ENCODE measurements around the gene WDR19.

WDR19 gene

GRCh38 chr4:39303871-39304270 lies 121.5 kb downstream of the WDR19 start:
- Histone ChIP-seq H3K4me3 (ENCODE audit: control insufficient read depth in 1 of 7, extremely low read depth in 1 of 7, insufficient read depth in 4 of 7, low read depth in 2 of 7, low read length in 6 of 7) (no peak overlapping the region), H3K9me3 (ENCODE audit: control extremely low read depth in 1 of 5, control insufficient read depth in 4 of 5, insufficient read depth in 2 of 5, low read depth in 1 of 5, low read length in 4 of 5) (no peaks in the 10 kb centered on the region), H3K27ac (ENCODE audit: insufficient read depth in 1 of 2, low read depth in 1 of 2, low read length in 2 of 2, poor library complexity in 1 of 2, severe bottlenecking in 2 of 2) (no peak overlapping the region), H3K27me3 (replicated peaks in 2 of 5; ENCODE audit: control insufficient read depth in 4 of 5, insufficient read depth in 5 of 5, low read length in 4 of 5) (no peaks in the 10 kb centered on the region), H3K4me1 (ENCODE audit: control extremely low read depth in 1 of 4, control insufficient read depth in 4 of 4, insufficient read depth in 4 of 4, low read length in 3 of 4) (peaks cover 0 to 9% (median 3%) of the 10 kb centered on the region in 4 experiments), H3K36me3 (ENCODE audit: control insufficient read depth in 4 of 4, insufficient read depth in 4 of 4, low read length in 3 of 4) (peaks cover 12 to 75% (median 43%) of the 10 kb centered on the region in 4 experiments)
- 100% methylated on average over 1 of the region's 3 CpGs for WGBS (ENCODE audit: insufficient coverage)
- CTCF ChIA-PET = interaction anchor here (1.3 kb wide), 1 partner anchor 10 kb away, joined by 3 read pairs; no protein-coding TSS in a partner anchor
- POLR2A ChIA-PET = no interaction called here
- DNase-seq = no peak

GRCh38 chr4:39304651-39305050 lies 122.3 kb downstream of the WDR19 start:
- Histone ChIP-seq H3K9me3 (ENCODE audit: control extremely low read depth in 1 of 5, control insufficient read depth in 4 of 5, insufficient read depth in 2 of 5, low read depth in 1 of 5, low read length in 4 of 5) (no peaks in the 10 kb centered on the region), H3K4me3 (ENCODE audit: control insufficient read depth in 1 of 7, extremely low read depth in 1 of 7, insufficient read depth in 4 of 7, low read depth in 2 of 7, low read length in 6 of 7) (no peak overlapping the region), H3K27ac (ENCODE audit: insufficient read depth in 1 of 2, low read depth in 1 of 2, low read length in 2 of 2, poor library complexity in 1 of 2, severe bottlenecking in 2 of 2) (peak overlapping the region in 1 of 2 experiments; percentile 1), H3K27me3 (replicated peaks in 2 of 5; ENCODE audit: control insufficient read depth in 4 of 5, insufficient read depth in 5 of 5, low read length in 4 of 5) (no peaks in the 10 kb centered on the region), H3K4me1 (ENCODE audit: control extremely low read depth in 1 of 4, control insufficient read depth in 4 of 4, insufficient read depth in 4 of 4, low read length in 3 of 4) (peaks cover 0 to 9% (median 3%) of the 10 kb centered on the region in 4 experiments), H3K36me3 (ENCODE audit: control insufficient read depth in 4 of 4, insufficient read depth in 4 of 4, low read length in 3 of 4) (peaks cover 16 to 76% (median 43%) of the 10 kb centered on the region in 4 experiments)
- DNase-seq = peak; percentile 8 to 64 (median 56)
- CTCF ChIA-PET = interaction anchor here (0.7 kb wide), 1 partner anchor 402 kb away, joined by 3 read pairs; no protein-coding TSS in a partner anchor
- WGBS (ENCODE audit: insufficient coverage) = 0% methylated on average over 2 of the region's 5 CpGs
- POLR2A ChIA-PET = no interaction called here

GRCh38 chr4:39305912-39306677 lies 123.8 kb downstream of the WDR19 start:
- DNase-seq = peak; percentile 8 to 52 (median 16)
- ChIA-PET POLR2A (no interaction called here), CTCF (interaction anchor here (0.6 kb wide), 1 partner anchor 138 kb away, joined by 5 read pairs; no protein-coding TSS in a partner anchor)
- Histone ChIP-seq H3K4me1 (ENCODE audit: control extremely low read depth in 1 of 4, control insufficient read depth in 4 of 4, insufficient read depth in 4 of 4, low read length in 3 of 4) (peaks cover 0 to 9% (median 3%) of the 10 kb centered on the region in 4 experiments), H3K36me3 (ENCODE audit: control insufficient read depth in 4 of 4, insufficient read depth in 4 of 4, low read length in 3 of 4) (peaks cover 17 to 80% (median 46%) of the 10 kb centered on the region in 4 experiments), H3K27ac (ENCODE audit: insufficient read depth in 1 of 2, low read depth in 1 of 2, low read length in 2 of 2, poor library complexity in 1 of 2, severe bottlenecking in 2 of 2) (no peak overlapping the region), H3K27me3 (replicated peaks in 2 of 5; ENCODE audit: control insufficient read depth in 4 of 5, insufficient read depth in 5 of 5, low read length in 4 of 5) (no peaks in the 10 kb centered on the region), H3K9me3 (ENCODE audit: control extremely low read depth in 1 of 5, control insufficient read depth in 4 of 5, insufficient read depth in 2 of 5, low read depth in 1 of 5, low read length in 4 of 5) (no peaks in the 10 kb centered on the region), H3K4me3 (ENCODE audit: control insufficient read depth in 1 of 7, extremely low read depth in 1 of 7, insufficient read depth in 4 of 7, low read depth in 2 of 7, low read length in 6 of 7) (no peak overlapping the region)
- 81% methylated on average over 7 of the region's 14 CpGs for WGBS (ENCODE audit: insufficient coverage)

GRCh38 chr4:39308611-39309010 lies 126.3 kb downstream of the WDR19 start:
- WGBS (ENCODE audit: insufficient coverage) = 100% methylated on average over 6 of the region's 6 CpGs
- H3K36me3 ChIP-seq (ENCODE audit: control insufficient read depth in 4 of 4, insufficient read depth in 4 of 4, low read length in 3 of 4) = peaks cover 15 to 79% (median 50%) of the 10 kb centered on the region in 4 experiments
- H3K4me1 ChIP-seq (ENCODE audit: control extremely low read depth in 1 of 4, control insufficient read depth in 4 of 4, insufficient read depth in 4 of 4, low read length in 3 of 4) = peaks cover 0 to 9% (median 3%) of the 10 kb centered on the region in 4 experiments
- ChIA-PET CTCF (no interaction called here), POLR2A (no interaction called here)
- no peak overlapping the region for H3K4me3 ChIP-seq (ENCODE audit: control insufficient read depth in 1 of 7, extremely low read depth in 1 of 7, insufficient read depth in 4 of 7, low read depth in 2 of 7, low read length in 6 of 7)
- no peaks in the 10 kb centered on the region for H3K9me3 ChIP-seq (ENCODE audit: control extremely low read depth in 1 of 5, control insufficient read depth in 4 of 5, insufficient read depth in 2 of 5, low read depth in 1 of 5, low read length in 4 of 5)
- no peaks in the 10 kb centered on the region for H3K27me3 ChIP-seq (replicated peaks in 2 of 5; ENCODE audit: control insufficient read depth in 4 of 5, insufficient read depth in 5 of 5, low read length in 4 of 5)
- H3K27ac ChIP-seq (ENCODE audit: insufficient read depth in 1 of 2, low read depth in 1 of 2, low read length in 2 of 2, poor library complexity in 1 of 2, severe bottlenecking in 2 of 2) = no peak overlapping the region
- no peak for DNase-seq

- 84% methylated on average over 3 of the region's 4 CpGs for WGBS (ENCODE audit: insufficient coverage)
- Histone ChIP-seq H3K27me3 (replicated peaks in 2 of 5; ENCODE audit: control insufficient read depth in 4 of 5, insufficient read depth in 5 of 5, low read length in 4 of 5) (no peaks in the 10 kb centered on the region), H3K36me3 (ENCODE audit: control insufficient read depth in 4 of 4, insufficient read depth in 4 of 4, low read length in 3 of 4) (peaks cover 33 to 84% (median 66%) of the 10 kb centered on the region in 4 experiments), H3K9me3 (ENCODE audit: control extremely low read depth in 1 of 5, control insufficient read depth in 4 of 5, insufficient read depth in 2 of 5, low read depth in 1 of 5, low read length in 4 of 5) (no peaks in the 10 kb centered on the region), H3K4me3 (ENCODE audit: control insufficient read depth in 1 of 7, extremely low read depth in 1 of 7, insufficient read depth in 4 of 7, low read depth in 2 of 7, low read length in 6 of 7) (no peak overlapping the region), H3K27ac (ENCODE audit: insufficient read depth in 1 of 2, low read depth in 1 of 2, low read length in 2 of 2, poor library complexity in 1 of 2, severe bottlenecking in 2 of 2) (no peak overlapping the region), H3K4me1 (ENCODE audit: control extremely low read depth in 1 of 4, control insufficient read depth in 4 of 4, insufficient read depth in 4 of 4, low read length in 3 of 4) (no peaks in the 10 kb centered on the region)
- DNase-seq = no peak
- ChIA-PET CTCF (interaction anchor here (0.6 to 1.4 kb wide), 2 partner anchors 16 to 19 kb away, joined by 4 read pairs; no protein-coding TSS in a partner anchor), POLR2A (no interaction called here)
Observed at GRCh38 chr4:39312816-39313215, 130.5 kb downstream of the WDR19 start.

GRCh38 chr4:39319676-39320075 lies 137.3 kb downstream of the WDR19 start:
- no peak overlapping the region for H3K4me3 ChIP-seq (ENCODE audit: control insufficient read depth in 1 of 7, extremely low read depth in 1 of 7, insufficient read depth in 4 of 7, low read depth in 2 of 7, low read length in 6 of 7)
- no peak for DNase-seq
- no peaks in the 10 kb centered on the region for H3K4me1 ChIP-seq (ENCODE audit: control extremely low read depth in 1 of 4, control insufficient read depth in 4 of 4, insufficient read depth in 4 of 4, low read length in 3 of 4)
- no peaks in the 10 kb centered on the region for H3K27me3 ChIP-seq (replicated peaks in 2 of 5; ENCODE audit: control insufficient read depth in 4 of 5, insufficient read depth in 5 of 5, low read length in 4 of 5)
- POLR2A ChIA-PET = no interaction called here
- peaks cover 22 to 60% (median 38%) of the 10 kb centered on the region in 4 experiments for H3K36me3 ChIP-seq (ENCODE audit: control insufficient read depth in 4 of 4, insufficient read depth in 4 of 4, low read length in 3 of 4)
- WGBS (ENCODE audit: insufficient coverage) = 80% methylated on average over 1 of the region's 4 CpGs
- H3K27ac ChIP-seq (ENCODE audit: insufficient read depth in 1 of 2, low read depth in 1 of 2, low read length in 2 of 2, poor library complexity in 1 of 2, severe bottlenecking in 2 of 2) = no peak overlapping the region
- H3K9me3 ChIP-seq (ENCODE audit: control extremely low read depth in 1 of 5, control insufficient read depth in 4 of 5, insufficient read depth in 2 of 5, low read depth in 1 of 5, low read length in 4 of 5) = no peaks in the 10 kb centered on the region
- CTCF ChIA-PET = no interaction called here

GRCh38 chr4:39320381-39321115 lies 138.2 kb downstream of the WDR19 start:
- Histone ChIP-seq H3K27me3 (replicated peaks in 2 of 5; ENCODE audit: control insufficient read depth in 4 of 5, insufficient read depth in 5 of 5, low read length in 4 of 5) (no peaks in the 10 kb centered on the region), H3K4me1 (ENCODE audit: control extremely low read depth in 1 of 4, control insufficient read depth in 4 of 4, insufficient read depth in 4 of 4, low read length in 3 of 4) (no peaks in the 10 kb centered on the region), H3K27ac (ENCODE audit: insufficient read depth in 1 of 2, low read depth in 1 of 2, low read length in 2 of 2, poor library complexity in 1 of 2, severe bottlenecking in 2 of 2) (no peak overlapping the region), H3K9me3 (ENCODE audit: control extremely low read depth in 1 of 5, control insufficient read depth in 4 of 5, insufficient read depth in 2 of 5, low read depth in 1 of 5, low read length in 4 of 5) (no peaks in the 10 kb centered on the region), H3K4me3 (ENCODE audit: control insufficient read depth in 1 of 7, extremely low read depth in 1 of 7, insufficient read depth in 4 of 7, low read depth in 2 of 7, low read length in 6 of 7) (no peak overlapping the region), H3K36me3 (ENCODE audit: control insufficient read depth in 4 of 4, insufficient read depth in 4 of 4, low read length in 3 of 4) (peaks cover 19 to 57% (median 35%) of the 10 kb centered on the region in 4 experiments)
- CTCF ChIA-PET = interaction anchor here (1.0 kb wide), 1 partner anchor 9 kb away, joined by 5 read pairs; no protein-coding TSS in a partner anchor
- DNase-seq = no peak
- POLR2A ChIA-PET = no interaction called here
